Gastroesophageal sphincter (tissue), 4 donors: ENCODE results near the gene EPS8L1. TPM values are rescaled to one million over a fixed set of nuclear protein-coding genes. Genes with fewer than 3 reads are reported as not detected.
"Not testable (repeated sequence)": the region's sequence is repeated elsewhere in the genome, so short reads cannot be mapped to it uniquely, and the experiment has no call there.

Source experiments
- ATAC-seq: fragments of 150-250 bp; one replicate; pipeline ENCODE4 v1.9.1; 2016; ENCODE audit warnings: mild to moderate bottlenecking, moderate library complexity
- H3K27ac ChIP-seq, 4 donors: fragments of 200-600 bp; sonication (generic) in 3 of 4; 1 replicate in 3 of 4; 2 replicates in 1 of 4; pipeline ENCODE4 v1.5.1; 2016 to 2019
- H3K27me3 ChIP-seq: fragments of 200-600 bp; sonication (generic); one replicate; pipeline ENCODE4 v1.5.1; 2019
- H3K36me3 ChIP-seq, 2 donors: fragments of 200-600 bp; sonication (generic); one replicate each; pipeline ENCODE4 v1.5.1; 2019; ENCODE audit warnings: control low read depth in 1 of 2
- H3K4me1 ChIP-seq, 3 donors: fragments of 200-600 bp; sonication (generic); 1 replicate in 2 of 3; 2 replicates in 1 of 3; pipeline ENCODE4 v1.5.1; 2016 to 2019; ENCODE audit warnings: control low read depth in 2 of 3
- H3K4me3 ChIP-seq, 2 donors: fragments of 200-600 bp; sonication (generic); one replicate each; pipeline ENCODE4 v1.5.1; 2019; ENCODE audit warnings: mild to moderate bottlenecking in 1 of 2, moderate library complexity in 1 of 2
- H3K9me3 ChIP-seq, 3 donors: fragments of 200-600 bp; sonication (generic); one replicate each; pipeline ENCODE4 v1.5.1; 2017 to 2019; ENCODE audit warnings: control low read depth in 2 of 3
- CTCF ChIP-seq, 4 experiments: fragments of 200-600 bp in 2 of 4; fragments of 450-650 bp in 2 of 4; sonication (generic) in 1 of 4; IDR thresholded peaks; one replicate each; pipeline ENCODE4 v1.5.1; 2017 to 2019; ENCODE audit warnings: antibody characterized with exemption in 4 of 4, mild to moderate bottlenecking in 2 of 4, moderate library complexity in 2 of 4
- EP300 ChIP-seq: sonication (generic); formaldehyde crosslinking; IDR thresholded peaks from one replicate; pipeline ENCODE4 v1.6.1; 2017; ENCODE audit warnings: antibody characterized with exemption, mild to moderate bottlenecking
- POLR2A ChIP-seq, 2 donors: fragments of 450-650 bp; IDR thresholded peaks; one replicate each; pipeline ENCODE4 v1.6.1; 2017; ENCODE audit warnings: antibody characterized with exemption in 2 of 2, mild to moderate bottlenecking in 2 of 2, moderate library complexity in 1 of 2
- POLR2AphosphoS5 ChIP-seq: sonication (generic); formaldehyde crosslinking; IDR thresholded peaks from one replicate; pipeline ENCODE4 v1.6.1; 2017; ENCODE audit warnings: antibody characterized with exemption
- WGBS, 2 donors: methylation state at CpG; one replicate each; pipeline ENCODE4 v1.1.5; 2018; ENCODE audit warnings: low coverage in 1 of 2; 5-methylcytosine and 5-hydroxymethylcytosine counted together
- total RNA-seq, 4 donors: library from RNA; depleted of rRNA; stranded (reverse); fragments of >200 nt; gene quantifications; one replicate each; pipeline ENCODE4 v1.1.0, GENCODE V29; 2016

Gene EPS8L1
- total RNA-seq, 4 donors from 2014 or later, result 2.2 to 10.5 (median 2.5) TPM

- no peak overlapping the region for H3K4me3 ChIP-seq
- TF ChIP-seq CTCF (IDR thresholded peaks at IDR 0.05), result no peak
- peaks cover 0 to 8% (median 0%) of the 10 kb centered on the region in 3 donors for H3K9me3 ChIP-seq
- no peak overlapping the region for H3K27ac ChIP-seq
- peaks cover 0 to 30% (median 0%) of the 10 kb centered on the region in 3 donors for H3K4me1 ChIP-seq
- ATAC-seq, result no peak
- no peaks in the 10 kb centered on the region for H3K27me3 ChIP-seq
- H3K36me3 ChIP-seq, result peaks cover 0 to 78% of the 10 kb centered on the region in 2 donors
- WGBS, 2 donors, result 91 to 100% methylated on average over 1 to 8 of the region's 9 CpGs
Observed at GRCh38 chr19:55103190-55103589, 27.5 kb downstream of the EPS8L1 start.

- H3K27me3 ChIP-seq, result no peaks in the 10 kb centered on the region
- peaks cover 0 to 75% of the 10 kb centered on the region in 2 donors for H3K36me3 ChIP-seq
- H3K9me3 ChIP-seq, result peaks cover 0 to 8% (median 0%) of the 10 kb centered on the region in 3 donors
- ATAC-seq, result no peak
- H3K4me3 ChIP-seq, result no peak overlapping the region
- H3K27ac ChIP-seq, result no peak overlapping the region
- peaks cover 0 to 23% (median 0%) of the 10 kb centered on the region in 3 donors for H3K4me1 ChIP-seq
- no peak for TF ChIP-seq CTCF (IDR thresholded peaks at IDR 0.05)
- WGBS, 2 donors, result 100% methylated on average over 1 of the region's 2 CpGs; no CpG with 5 or more reads in 1 of the 2 donors
Observed at GRCh38 chr19:55105237-55105636, 29.6 kb downstream of the EPS8L1 start.

- peaks cover 0 to 27% (median 0%) of the 10 kb centered on the region in 3 donors for H3K4me1 ChIP-seq
- peaks cover 0 to 65% of the 10 kb centered on the region in 2 donors for H3K36me3 ChIP-seq
- ATAC-seq, result no peak
- no peaks in the 10 kb centered on the region for H3K27me3 ChIP-seq
- H3K4me3 ChIP-seq, result no peak overlapping the region
- 88% methylated on average over 3 of the region's 6 CpGs; no CpG with 5 or more reads in 1 of the 2 donors for WGBS, 2 donors
- peaks cover 0 to 8% (median 0%) of the 10 kb centered on the region in 3 donors for H3K9me3 ChIP-seq
- H3K27ac ChIP-seq, result no peak overlapping the region
- TF ChIP-seq POLR2AphosphoS5 (no peak), EP300 (no peak), POLR2A (IDR thresholded peaks at IDR 0.05) (no peak)
Observed at GRCh38 chr19:55106591-55106990, 30.9 kb downstream of the EPS8L1 start.

GRCh38 chr19:55107252-55107651, 31.6 kb downstream of the EPS8L1 start:
- Histone ChIP-seq H3K36me3 (peaks cover 0 to 61% of the 10 kb centered on the region in 2 donors), H3K4me1 (peaks cover 0 to 34% (median 6%) of the 10 kb centered on the region in 3 donors)
- ATAC-seq, H3K4me3 ChIP-seq, H3K27me3 ChIP-seq, H3K9me3 ChIP-seq, H3K27ac ChIP-seq: not testable (repeated sequence)
- WGBS, 2 donors, result no CpG with 5 or more reads among the region's 3 CpGs

GRCh38 chr19:55109527-55110291, 34.0 kb downstream of the EPS8L1 start:
- Histone ChIP-seq H3K4me1 (peaks cover 0 to 59% (median 25%) of the 10 kb centered on the region in 3 donors), H3K9me3 (no peaks in the 10 kb centered on the region), H3K27me3 (no peaks in the 10 kb centered on the region), H3K4me3 (no peak overlapping the region), H3K27ac (peak overlapping the region in 3 of 4 donors; percentile 54 to 98 (median 96)), H3K36me3 (peaks cover 0 to 50% of the 10 kb centered on the region in 2 donors)
- no peak for TF ChIP-seq EP300
- no peak for TF ChIP-seq POLR2AphosphoS5
- no peak for TF ChIP-seq POLR2A (IDR thresholded peaks at IDR 0.05)
- no peak for ATAC-seq
- 61 to 72% methylated on average over 3 to 6 of the region's 20 CpGs for WGBS, 2 donors

- 57 to 60% methylated on average over 3 to 15 of the region's 21 CpGs for WGBS, 2 donors
- Histone ChIP-seq H3K4me1 (peaks cover 0 to 75% (median 38%) of the 10 kb centered on the region in 3 donors), H3K4me3 (peak overlapping the region in 1 of 2 donors; percentile 20), H3K9me3 (no peaks in the 10 kb centered on the region), H3K36me3 (peaks cover 0 to 36% of the 10 kb centered on the region in 2 donors), H3K27me3 (no peaks in the 10 kb centered on the region), H3K27ac (peak overlapping the region; percentile 78 to 98 (median 97))
- no peak for TF ChIP-seq EP300
- no peak for TF ChIP-seq CTCF (IDR thresholded peaks at IDR 0.05)
- peak; percentile 49 for TF ChIP-seq POLR2AphosphoS5
- ATAC-seq, result no peak
Observed at GRCh38 chr19:55111238-55111831, 35.7 kb downstream of the EPS8L1 start.
